MCF 10A (cell line): ENCODE data around the gene CACNA1C. TPM values are rescaled to one million over a fixed set of nuclear protein-coding genes. Genes with fewer than 3 reads are reported as not detected.

ENCODE experiments used
- BruUV-seq: library from RNA; stranded (reverse); fragments of 400-500 nt; replicated peaks from 2 replicates; lab custom pipeline; 2021; lab: Mats Ljungman, UMichigan
- CTCF ChIA-PET: fragments of 300-600 bp; sonication (Branson Sonifier 250); formaldehyde crosslinking; extraction: SDS; loops from one replicate; lab custom pipeline; 2021; ENCODE audit warnings: antibody characterized with exemption, inconsistent platforms; lab: Yijun Ruan, JAX
- POLR2A ChIA-PET: fragments of 300-600, 350-650 bp; sonication (Branson Sonifier 250); formaldehyde crosslinking; extraction: SDS; loops from one replicate; lab custom pipeline; 2020; ENCODE audit warnings: antibody characterized with exemption, inconsistent platforms; lab: Yijun Ruan, JAX
- DNase-seq: peaks from one replicate; pipeline ENCODE4 v3.0.0-alpha.2; 2018; ENCODE audit not compliant: unreplicated experiment
- H3K27ac Mint-ChIP-seq: one replicate; pipeline ENCODE4 v1.8.0; 2022; ENCODE audit warnings: mild to moderate bottlenecking, low read depth, mixed read lengths; ENCODE audit not compliant: unreplicated experiment
- H3K27me3 Mint-ChIP-seq: one replicate; pipeline ENCODE4 v1.8.0; 2022; ENCODE audit warnings: mixed read lengths; ENCODE audit not compliant: insufficient read depth, unreplicated experiment
- H3K36me3 Mint-ChIP-seq: one replicate; pipeline ENCODE4 v1.8.0; 2022; ENCODE audit warnings: mild to moderate bottlenecking, moderate library complexity, mixed read lengths; ENCODE audit not compliant: insufficient read depth, unreplicated experiment
- H3K4me1 Mint-ChIP-seq: one replicate; pipeline ENCODE4 v1.8.0; 2022; ENCODE audit warnings: mixed read lengths; ENCODE audit not compliant: insufficient read depth, unreplicated experiment
- H3K4me3 Mint-ChIP-seq: one replicate; pipeline ENCODE4 v1.8.0; 2022; ENCODE audit warnings: mild to moderate bottlenecking, moderate library complexity, mixed read lengths; ENCODE audit not compliant: unreplicated experiment
- H3K9me3 Mint-ChIP-seq: one replicate; pipeline ENCODE4 v1.8.0; 2022; ENCODE audit warnings: mixed read lengths; ENCODE audit not compliant: unreplicated experiment
- intact Hi-C: fragments of 100-400 bp; cut with micrococcal nuclease; formaldehyde crosslinking; loops from 2 replicates; pipeline ENCODE4 v1.14.1; 2022
- total RNA-seq: library from RNA; stranded (reverse); gene quantifications from 2 replicates; pipeline ENCODE4 v1.2.3, GENCODE V29; 2022
- TF ChIP-seq, protein P1 (sequence below): fragments of 200-600 bp; IDR thresholded peaks from one replicate; pipeline ENCODE4 v1.8.0; 2022; ENCODE audit warnings: antibody characterized with exemption, mild to moderate bottlenecking; ENCODE audit not compliant: unreplicated experiment

CACNA1C gene
- total RNA-seq, 1 experiment from 2014 or later = not detected

DNA sequence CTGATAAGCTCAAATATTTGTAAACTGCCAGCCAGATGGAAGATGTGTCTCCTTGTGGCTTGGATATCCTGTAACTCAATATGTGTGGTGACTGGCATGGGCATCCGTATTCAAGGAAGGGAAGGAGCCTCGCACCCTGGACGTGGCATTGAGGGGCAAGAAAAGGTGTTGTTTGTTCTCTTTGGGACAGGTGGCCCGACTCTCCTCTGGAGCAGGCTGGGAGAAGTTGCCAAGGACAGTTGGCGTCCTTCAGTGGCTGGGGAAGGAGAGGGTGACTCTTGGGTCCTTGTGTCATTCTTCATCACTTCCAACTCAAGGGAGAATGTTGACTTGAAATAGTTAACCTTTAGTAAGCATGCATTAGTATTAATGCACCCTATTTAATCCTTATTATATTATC lies 39.6 kb downstream of the CACNA1C start:
- TF ChIP-seq, protein P1, sequence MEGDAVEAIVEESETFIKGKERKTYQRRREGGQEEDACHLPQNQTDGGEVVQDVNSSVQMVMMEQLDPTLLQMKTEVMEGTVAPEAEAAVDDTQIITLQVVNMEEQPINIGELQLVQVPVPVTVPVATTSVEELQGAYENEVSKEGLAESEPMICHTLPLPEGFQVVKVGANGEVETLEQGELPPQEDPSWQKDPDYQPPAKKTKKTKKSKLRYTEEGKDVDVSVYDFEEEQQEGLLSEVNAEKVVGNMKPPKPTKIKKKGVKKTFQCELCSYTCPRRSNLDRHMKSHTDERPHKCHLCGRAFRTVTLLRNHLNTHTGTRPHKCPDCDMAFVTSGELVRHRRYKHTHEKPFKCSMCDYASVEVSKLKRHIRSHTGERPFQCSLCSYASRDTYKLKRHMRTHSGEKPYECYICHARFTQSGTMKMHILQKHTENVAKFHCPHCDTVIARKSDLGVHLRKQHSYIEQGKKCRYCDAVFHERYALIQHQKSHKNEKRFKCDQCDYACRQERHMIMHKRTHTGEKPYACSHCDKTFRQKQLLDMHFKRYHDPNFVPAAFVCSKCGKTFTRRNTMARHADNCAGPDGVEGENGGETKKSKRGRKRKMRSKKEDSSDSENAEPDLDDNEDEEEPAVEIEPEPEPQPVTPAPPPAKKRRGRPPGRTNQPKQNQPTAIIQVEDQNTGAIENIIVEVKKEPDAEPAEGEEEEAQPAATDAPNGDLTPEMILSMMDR = no peak
- no peak overlapping the region for H3K27ac Mint-ChIP-seq
- POLR2A ChIA-PET = no interaction called here
- no peaks in the 10 kb centered on the region for H3K36me3 Mint-ChIP-seq
- no TSS peak for BruUV-seq
- CTCF ChIA-PET = interaction anchor here (1.1 kb wide), 1 partner anchor 167 kb away, joined by 5 read pairs; no protein-coding TSS in a partner anchor
- H3K4me3 Mint-ChIP-seq = no peak overlapping the region
- intact Hi-C loops = no loop called here
- peaks cover 17% of the 10 kb centered on the region for H3K4me1 Mint-ChIP-seq
- H3K27me3 Mint-ChIP-seq = peaks cover 10% of the 10 kb centered on the region
- no peak for DNase-seq
- H3K9me3 Mint-ChIP-seq = no peaks in the 10 kb centered on the region

DNA sequence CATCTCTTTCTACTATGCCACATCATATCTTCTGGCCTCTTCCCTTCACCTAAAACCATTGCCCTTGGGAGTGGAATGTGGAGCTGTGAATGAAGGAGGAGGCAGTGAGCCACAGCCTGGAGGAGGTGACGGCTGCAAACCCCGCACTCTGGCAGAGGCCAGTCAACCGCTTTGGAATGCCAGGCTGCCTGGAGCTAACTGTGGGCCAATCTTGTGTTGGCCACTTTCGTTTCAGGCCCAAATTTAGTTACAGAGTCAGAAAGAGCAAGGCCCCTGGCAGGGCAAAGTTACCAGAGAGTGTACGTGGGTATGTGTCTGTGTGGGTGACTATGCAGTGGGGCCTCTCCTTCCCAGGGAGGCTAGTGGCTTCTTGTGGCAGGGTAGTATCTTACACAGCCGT lies 40.1 kb downstream of the CACNA1C start:
- POLR2A ChIA-PET = no interaction called here
- H3K9me3 Mint-ChIP-seq = no peaks in the 10 kb centered on the region
- H3K36me3 Mint-ChIP-seq = no peaks in the 10 kb centered on the region
- peaks cover 17% of the 10 kb centered on the region for H3K4me1 Mint-ChIP-seq
- DNase-seq = peak; percentile 5
- BruUV-seq = no TSS peak
- no peak overlapping the region for H3K27ac Mint-ChIP-seq
- TF ChIP-seq, protein P1 = no peak
- intact Hi-C loops = no loop called here
- H3K4me3 Mint-ChIP-seq = no peak overlapping the region
- CTCF ChIA-PET = interaction anchor here (1.1 to 1.3 kb wide), 2 partner anchors 138 to 166 kb away, joined by 3 to 5 read pairs; no protein-coding TSS in a partner anchor
- peaks cover 10% of the 10 kb centered on the region for H3K27me3 Mint-ChIP-seq

DNA sequence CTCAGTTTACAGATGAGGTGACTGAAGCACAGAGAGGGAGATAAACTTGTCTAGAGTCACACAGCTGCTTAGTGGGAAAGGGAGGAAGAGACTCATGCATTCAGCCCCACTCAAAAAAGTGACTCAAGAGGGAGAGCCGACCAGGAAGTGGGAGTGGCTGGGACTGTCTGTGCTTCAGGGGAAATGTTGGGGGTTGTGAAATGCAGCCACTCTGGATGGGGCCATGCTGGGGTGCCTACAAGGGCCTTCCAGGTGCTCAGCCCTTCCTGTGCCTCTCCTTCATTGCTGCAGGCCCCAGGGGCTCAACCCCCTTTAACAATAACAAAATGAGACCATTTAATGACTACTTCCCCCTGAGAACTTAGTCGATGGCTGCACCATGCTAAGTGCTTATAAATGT lies 41.8 kb downstream of the CACNA1C start:
- intact Hi-C loops = no loop called here
- peak; percentile 14 for DNase-seq
- no TSS peak for BruUV-seq
- peaks cover 10% of the 10 kb centered on the region for H3K27me3 Mint-ChIP-seq
- no peak overlapping the region for H3K4me3 Mint-ChIP-seq
- no peaks in the 10 kb centered on the region for H3K36me3 Mint-ChIP-seq
- TF ChIP-seq, protein P1 = no peak
- no peaks in the 10 kb centered on the region for H3K9me3 Mint-ChIP-seq
- no peak overlapping the region for H3K27ac Mint-ChIP-seq
- H3K4me1 Mint-ChIP-seq = peaks cover 17% of the 10 kb centered on the region
- CTCF ChIA-PET = no interaction called here
- POLR2A ChIA-PET = no interaction called here

DNA sequence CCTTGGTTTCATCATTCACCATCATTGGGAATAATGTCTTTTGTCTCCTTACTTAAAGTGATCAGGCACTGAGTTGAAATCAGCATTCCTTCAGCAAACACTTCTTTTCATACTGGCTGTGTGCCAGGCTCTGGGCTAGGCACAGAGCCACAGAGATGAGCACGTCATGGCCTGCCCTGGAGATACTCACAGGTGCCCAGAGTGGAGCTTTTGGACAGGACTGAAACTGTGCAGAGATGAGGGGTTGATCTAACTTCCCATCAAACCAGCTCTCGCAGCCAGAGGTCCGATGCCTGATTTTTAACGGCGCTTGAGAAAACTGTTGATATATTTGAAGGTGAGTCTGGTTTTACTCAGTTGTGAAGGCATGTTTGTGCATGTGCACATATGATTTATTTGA lies 43.1 kb downstream of the CACNA1C start:
- no TSS peak for BruUV-seq
- TF ChIP-seq, protein P1 = no peak
- Mint-ChIP-seq H3K9me3 (no peaks in the 10 kb centered on the region), H3K27me3 (peaks cover 10% of the 10 kb centered on the region), H3K4me3 (no peak overlapping the region), H3K27ac (no peak overlapping the region), H3K4me1 (peaks cover 17% of the 10 kb centered on the region), H3K36me3 (no peaks in the 10 kb centered on the region)
- DNase-seq = peak; percentile 51
- intact Hi-C loops = no loop called here
- ChIA-PET CTCF (no interaction called here), POLR2A (no interaction called here)
